Dermis microvascular lymphatic vessel endothelial cell (primary cell): Measurements from ENCODE around the gene CADM2. TPM values are rescaled to one million over a fixed set of nuclear protein-coding genes. Genes with fewer than 3 reads are reported as not detected.
A peak's percentile ranks its signal among the peaks of the same experiment; 100 is the strongest.
"Not testable (repeated sequence)": the region's sequence is repeated elsewhere in the genome, so short reads cannot be mapped to it uniquely, and the experiment has no call there.

ENCODE experiments used
- DNase-seq, 2 donors: peaks; one replicate each; pipeline versions ENCODE4 v3.0.0 to v3.0.0-alpha.2; 2010; ENCODE audit warnings: low read depth in 2 of 2
- total RNA-seq: library from RNA; depleted of rRNA; stranded (reverse); fragments of >200 nt; gene quantifications from 2 replicates; pipeline ENCODE4 v1.2.1, GENCODE V29; 2014

Gene CADM2
- total RNA-seq, 1 donor from 2014 or later: not detected

DNA sequence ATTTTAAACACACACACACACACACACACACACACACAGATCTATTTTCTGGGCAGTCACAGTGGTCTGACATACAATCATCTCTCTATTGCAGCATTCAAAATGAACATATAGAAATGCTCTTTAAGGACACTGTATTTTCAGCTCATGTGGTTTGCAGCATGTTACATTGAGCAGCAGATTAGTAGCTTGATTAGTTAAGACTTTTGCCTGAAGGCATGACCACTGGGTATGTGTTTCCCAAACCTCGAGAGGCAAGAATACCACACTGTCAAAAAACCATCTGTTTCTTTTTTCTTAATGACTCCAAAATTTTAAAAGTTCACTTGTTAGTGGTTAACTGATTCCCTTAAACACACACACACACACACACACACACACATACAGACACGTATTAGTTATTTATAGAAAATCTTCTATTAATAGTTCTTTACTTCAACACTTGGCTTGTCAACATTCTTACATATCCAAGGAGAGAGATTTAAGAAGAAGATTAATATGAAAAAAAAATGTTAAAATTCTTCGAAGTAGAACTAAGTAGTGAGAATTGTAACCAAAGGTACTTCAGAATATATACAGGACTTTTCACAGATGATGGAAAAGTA lies 518.2 kb downstream of the CADM2 start:
- DNase-seq: no peak

DNA sequence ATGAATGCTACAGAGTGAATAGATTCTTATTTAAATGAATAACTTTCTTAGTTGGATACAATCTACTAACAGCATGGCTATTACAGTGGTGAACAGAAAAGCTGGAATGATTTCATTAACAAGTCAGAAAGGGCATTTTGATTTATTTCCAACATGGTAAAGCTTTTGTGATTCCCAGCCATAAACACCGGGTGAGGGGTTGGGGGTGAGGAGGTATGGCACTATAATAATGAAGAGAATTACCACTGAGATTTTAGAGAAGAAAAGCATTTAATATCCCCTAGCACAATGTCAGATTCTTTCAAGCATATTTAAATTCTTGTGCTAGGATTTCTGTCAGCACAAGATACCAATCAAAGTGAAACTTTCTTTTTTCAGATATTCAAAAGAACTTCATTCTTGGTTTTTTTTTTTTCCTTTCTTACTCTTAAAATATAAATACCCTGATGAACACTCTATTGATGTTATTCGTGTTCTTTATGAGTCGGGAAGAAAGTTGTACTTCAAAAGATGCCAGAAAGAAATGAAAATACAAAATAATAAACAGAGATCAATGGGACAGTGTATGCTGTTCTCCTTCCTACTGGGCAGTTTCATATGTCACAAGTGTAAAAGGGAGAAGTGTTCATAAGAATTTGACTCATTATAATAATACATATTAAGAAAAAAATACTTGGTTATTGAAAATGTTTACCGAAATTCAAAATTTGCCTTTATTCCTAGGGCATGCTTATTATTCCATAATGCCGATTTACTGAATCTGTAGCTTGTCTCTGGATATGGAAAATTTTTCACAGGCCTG lies 522.8 kb downstream of the CADM2 start:
- no peak for DNase-seq

DNA sequence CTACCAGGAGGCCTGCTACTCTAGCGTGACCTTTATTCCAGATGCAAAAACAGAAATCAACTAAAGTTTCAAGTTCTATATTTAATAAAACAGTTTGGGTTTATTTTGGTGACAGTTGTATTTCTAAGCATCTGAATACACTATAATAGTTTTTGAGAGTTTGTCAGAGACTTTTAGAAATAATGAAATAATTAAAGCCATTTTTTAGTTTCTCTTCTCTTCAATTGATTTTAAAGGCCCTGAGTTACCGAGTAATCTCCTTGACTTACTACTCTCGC lies 523.4 kb downstream of the CADM2 start:
- DNase-seq: no peak

DNA sequence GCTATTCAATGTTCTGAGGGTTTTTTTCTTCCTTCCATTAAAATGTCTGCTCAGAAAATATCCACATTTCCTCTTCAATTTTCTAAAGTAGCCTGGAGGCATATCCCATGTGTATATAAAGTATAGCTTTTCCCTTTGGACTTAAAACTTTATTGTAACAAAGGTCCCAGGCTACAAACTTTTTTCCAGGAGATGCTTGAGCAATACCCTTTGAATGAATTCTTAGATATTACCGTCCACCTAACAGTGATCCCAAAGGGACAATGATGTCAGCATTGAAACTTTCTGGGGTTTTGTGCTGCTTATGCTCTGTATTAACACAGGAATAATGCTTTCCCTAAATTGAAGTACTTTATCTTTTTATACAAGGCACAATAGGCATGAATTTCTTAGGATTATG lies 525.2 kb downstream of the CADM2 start:
- no peak for DNase-seq

DNA sequence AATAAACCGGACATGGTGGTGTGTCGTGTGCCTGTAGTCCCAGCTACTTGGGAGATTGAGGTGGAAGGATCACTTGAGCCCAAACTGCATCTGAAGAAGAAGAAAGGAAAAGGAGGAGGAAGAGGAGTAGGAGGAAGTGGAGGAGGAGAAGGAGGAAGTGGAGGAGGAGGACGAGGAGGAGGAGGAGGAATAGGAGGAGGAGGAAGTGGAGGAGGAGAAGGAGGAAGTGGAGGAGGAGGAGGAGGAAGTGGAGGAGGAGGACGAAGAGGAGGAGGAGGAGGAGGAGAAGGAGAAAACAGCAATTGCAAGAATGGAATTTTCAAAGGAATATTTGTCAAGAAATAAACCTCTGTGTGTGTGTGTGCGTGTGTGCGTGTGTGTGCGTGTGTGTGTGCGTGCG lies 528.6 kb downstream of the CADM2 start:
- no peak for DNase-seq

DNA sequence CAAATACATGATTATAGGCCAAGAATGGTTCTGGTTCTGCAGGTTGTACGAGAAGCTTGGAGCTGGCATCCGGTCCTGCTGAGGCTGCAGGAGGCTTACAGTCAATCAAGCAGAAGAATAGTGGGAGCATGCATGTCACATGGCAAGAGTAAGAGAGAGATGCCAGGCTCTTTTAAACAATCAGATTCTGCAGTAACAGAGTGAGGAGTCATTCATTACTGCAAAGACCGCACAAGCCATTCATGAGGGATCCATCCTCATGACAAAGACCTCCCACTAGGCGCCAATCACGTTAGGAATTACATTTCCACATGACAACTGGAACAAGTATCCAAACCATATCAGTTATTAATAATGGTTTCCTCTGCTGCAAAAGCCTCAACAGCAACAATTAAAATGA lies 536.8 kb downstream of the CADM2 start:
- no peak for DNase-seq

DNA sequence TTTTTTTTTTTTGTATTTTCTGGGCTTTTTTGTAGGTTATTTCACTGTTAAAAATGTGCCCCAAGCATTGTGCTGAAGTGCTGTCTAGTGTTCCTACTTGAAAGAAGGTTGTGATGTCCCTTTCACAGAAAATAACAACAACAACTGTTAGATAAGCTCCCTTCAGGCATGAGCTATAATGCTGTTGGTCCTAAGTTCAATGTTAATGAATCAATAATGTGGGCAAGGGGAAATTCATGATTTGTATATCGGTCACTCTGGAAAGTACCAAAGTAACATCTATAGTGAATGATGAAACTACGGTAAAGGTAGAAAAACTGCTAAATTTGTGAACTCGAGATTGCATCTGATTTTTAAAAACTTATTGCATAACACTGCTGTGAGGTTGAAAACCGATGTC lies 539.4 kb downstream of the CADM2 start:
- no peak for DNase-seq

DNA sequence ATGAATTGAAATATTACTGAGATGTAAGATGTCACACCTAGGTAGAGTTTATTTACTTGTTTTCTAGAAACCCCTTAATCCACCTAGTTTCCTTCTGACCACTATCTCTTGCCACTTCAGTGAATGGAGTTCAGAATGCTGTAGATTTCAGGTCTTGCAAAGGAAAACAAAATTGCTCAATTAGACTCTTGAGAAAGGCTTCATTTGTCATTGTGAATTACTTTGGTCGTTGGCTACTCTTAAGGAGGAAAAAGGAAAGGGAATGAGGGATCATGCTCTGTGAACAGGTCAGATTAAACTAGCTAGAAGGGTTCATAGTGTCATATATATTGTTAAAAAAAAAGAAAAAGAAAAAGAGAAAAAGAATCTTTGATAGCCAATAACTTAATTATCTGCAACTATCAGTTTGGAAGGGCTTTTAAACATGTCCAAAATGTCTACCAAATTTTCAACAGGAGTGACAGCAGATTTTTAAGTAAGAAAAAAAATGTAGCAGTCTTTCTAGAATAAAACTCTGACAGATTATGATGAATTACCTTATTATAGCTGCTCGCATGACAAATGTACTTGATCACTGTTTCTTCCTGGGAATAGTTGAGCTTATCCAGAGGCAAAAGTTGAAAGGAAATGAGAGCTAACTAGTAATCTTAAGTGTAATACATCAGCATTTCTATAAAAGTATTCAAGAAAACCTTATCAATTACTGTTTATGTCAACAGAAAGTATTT lies 543.5 kb downstream of the CADM2 start:
- DNase-seq: no peak

DNA sequence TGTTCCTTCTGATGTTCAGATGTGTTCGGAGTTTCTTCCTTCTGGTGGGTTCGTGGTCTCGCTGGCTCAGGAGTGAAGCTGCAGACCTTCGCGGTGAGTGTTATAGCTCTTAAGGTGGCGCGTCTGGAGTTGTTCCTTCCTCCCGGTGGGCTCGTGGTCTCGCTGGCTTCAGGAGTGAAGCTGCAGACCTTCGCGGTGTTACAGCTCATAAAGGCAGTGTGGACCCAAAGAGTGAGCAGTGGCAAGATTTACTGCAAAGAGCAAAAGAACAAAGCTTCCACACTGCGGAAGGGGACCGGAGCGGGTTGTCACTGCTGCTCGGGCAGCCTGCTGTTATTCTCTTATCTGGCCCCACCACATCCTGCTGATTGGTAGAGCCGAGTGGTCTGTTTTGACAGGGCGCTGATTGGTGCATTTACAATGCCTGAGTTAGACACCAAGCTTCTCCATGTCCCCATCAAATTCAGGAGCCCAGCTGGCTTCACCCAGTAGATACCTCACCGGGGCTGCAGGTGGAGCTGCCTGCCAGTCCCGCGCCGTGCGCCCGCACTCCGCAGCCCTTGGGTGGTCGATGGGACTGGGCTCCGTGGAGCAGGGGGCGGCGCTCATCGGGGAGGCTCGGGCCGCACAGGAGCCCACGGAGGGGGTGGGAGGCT lies 545.5 kb downstream of the CADM2 start:
- not testable (repeated sequence) for DNase-seq

DNA sequence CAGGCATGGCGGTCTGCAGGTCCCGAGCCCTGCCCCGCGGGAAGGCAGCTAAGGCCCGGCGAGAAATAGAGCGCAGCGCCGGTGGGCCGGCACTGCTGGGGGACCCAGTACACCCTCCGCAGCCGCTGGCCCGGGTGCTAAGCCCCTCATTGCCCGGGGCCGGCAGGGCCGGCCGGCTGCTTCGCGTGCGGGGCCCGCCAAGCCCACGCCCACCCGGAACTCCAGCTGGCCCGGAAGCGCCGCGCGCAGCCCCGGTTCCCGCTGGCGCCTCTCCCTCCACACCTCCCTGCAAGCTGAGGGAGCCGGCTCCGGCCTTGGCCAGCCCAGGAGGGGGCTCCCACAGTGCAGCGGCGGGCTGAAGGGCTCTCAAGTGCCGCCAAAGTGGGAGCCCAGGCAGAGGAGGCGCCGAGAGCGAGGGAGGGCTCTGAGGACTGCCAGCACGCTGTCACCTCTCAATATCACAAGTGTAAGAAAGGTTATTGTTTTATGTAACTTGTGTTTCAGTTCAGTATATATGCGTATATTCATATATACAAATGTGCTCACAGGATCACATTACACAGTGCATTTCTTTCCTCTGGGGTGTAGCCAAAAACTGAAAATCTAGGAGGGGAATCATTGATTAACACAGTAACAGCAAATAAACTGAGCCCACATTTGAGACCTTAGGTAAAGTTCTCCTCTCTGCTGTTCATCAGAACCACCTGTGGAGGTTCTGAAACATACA lies 546.2 kb downstream of the CADM2 start:
- not testable (repeated sequence) for DNase-seq

DNA sequence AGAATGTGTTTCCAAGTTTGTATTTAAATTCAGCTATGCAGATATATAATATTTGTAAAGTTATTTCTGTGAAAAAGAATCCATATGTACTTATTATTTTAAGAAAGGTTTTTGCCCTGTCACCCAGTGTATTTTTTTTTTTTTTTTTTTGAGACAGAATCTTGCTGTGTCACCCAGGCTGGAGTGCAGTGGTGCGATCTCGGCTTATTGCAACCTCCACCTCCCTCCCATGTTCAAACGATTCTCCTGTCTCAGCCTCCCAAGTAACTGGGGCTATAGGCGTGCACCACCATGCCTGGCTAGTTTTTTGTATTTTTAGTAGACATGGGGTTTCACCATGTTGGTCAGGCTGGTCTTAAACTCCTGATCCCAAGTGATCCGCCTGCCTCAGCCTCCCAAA lies 548.3 kb downstream of the CADM2 start:
- DNase-seq: not testable (repeated sequence)

DNA sequence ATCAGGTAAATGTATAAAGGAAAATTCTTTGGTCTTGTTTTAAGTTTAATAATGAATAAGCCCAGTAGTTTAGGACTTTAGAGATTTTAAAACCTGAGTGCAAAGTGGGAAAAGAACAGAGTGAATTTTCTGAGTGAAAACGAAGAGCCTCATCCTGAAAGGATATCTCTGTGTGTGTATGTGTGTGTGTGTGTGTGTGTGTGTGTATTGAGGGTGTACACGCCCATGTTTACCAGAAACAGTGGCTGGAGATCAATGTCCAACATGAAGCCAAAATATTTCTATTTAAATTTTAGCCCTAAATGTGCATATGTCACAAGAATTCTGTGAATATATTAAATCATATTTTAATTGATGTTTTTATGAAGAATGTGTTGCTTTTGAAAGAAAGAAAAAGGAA lies 549.9 kb downstream of the CADM2 start:
- no peak for DNase-seq

DNA sequence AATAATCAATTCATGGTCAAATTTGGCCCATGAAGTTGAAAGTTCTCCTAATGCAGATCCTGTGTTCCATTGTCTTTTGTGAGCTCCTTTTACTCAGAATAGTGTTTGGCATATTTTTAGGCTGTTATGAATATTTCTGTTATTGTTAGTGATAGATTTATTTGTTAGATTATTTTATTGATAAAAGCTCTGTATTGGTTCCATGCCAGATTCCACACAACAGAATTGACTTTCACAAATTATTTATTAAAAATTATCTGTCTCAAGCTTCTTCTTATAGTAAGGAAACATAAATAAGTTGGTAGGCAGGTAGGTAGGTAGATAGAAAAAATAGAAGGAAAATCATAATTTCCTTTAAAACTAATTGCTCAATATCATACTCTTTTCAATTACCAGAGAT lies 557.4 kb downstream of the CADM2 start:
- no peak for DNase-seq

DNA sequence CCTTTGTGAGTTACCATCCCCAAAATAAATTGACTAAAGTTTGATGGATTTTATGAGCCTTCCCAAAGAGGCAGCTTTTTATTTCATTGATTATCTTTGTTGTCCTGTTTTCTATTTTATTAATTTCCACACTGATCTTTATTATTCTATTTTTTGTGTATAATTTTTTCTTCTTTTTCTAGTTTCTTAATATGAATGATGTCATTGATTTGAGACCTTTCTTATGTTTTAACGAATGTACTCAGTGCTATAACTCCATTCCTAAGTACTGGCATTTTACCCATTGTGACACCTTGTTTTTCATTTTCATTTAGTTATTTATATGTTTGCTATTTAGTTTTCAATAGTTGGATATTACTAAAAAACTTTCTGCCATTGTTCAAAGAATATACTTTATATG lies 565.3 kb downstream of the CADM2 start:
- no peak for DNase-seq

DNA sequence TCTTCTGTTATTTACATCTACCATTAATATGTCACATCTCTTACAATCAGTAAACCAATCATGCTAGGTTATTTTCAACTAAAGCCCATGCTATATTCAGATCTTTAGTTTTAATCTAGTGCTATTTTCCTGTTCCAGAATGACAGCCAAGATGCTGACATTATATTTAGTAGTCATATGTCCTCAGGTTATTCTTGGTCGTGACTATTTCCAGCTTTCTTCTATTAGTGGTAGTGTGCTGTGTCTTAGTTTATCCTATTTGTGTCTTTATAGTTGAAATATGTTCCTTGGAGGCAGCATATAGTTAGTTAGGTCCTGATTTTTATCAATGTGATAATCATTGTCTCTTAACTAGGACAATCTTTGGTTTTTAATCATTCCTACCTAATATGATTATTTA lies 566.5 kb downstream of the CADM2 start:
- no peak for DNase-seq

DNA sequence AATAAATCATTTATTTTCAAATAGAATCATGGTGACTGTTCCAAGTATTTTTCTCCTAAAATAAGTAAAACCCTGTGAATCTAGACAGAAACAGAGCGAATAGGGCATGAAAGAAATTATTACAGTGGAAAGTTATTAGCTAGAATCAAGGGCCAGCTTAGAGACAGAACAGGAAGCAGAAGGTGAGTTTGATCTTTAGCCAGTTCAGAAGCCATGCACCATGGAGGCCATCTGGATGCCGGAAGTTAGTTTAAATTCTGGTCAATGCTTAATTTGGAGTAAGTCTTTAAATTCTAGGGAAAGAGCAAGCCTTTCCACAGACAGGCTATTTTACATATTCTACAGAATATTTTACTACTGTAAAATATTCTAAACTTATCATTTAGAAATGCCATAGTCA lies 574.8 kb downstream of the CADM2 start:
- DNase-seq: no peak

DNA sequence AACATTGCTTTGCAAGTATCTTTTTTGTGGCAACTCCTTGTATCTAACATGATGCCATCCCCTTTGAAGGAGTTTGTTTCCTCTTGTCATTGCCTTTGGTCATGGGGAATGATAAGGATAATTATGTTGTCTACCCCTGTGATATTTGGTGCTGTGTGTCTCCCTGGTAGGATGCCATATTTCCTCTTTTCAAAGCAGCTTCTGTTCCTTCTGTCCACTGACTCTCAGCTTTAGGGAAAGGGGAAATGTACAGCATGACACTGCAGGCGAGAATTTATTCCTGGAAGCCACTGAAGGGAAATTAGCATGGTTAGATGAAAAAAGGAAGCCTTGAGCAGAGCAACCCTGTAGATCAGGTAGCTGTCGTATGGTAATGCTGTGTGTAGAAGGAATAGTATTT lies 576.7 kb downstream of the CADM2 start:
- DNase-seq: no peak

DNA sequence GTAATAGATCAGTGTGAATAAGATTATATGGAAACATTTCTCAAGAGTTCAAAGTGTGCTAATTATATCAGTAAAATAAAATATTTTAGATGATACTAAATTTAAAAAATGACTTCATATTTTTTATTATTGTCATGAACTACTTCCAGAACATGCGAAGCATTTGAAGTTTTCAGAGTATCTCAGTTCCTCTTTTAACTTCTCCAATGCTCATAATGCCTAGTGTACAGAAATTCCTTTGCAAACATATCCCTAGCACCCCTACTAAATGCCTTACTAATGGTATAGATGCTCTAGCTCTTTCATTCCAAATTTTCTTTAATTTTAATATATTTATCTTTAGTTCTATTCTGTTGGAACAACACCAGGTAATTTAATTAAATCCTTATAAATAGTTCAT lies 580.4 kb downstream of the CADM2 start:
- no peak for DNase-seq

DNA sequence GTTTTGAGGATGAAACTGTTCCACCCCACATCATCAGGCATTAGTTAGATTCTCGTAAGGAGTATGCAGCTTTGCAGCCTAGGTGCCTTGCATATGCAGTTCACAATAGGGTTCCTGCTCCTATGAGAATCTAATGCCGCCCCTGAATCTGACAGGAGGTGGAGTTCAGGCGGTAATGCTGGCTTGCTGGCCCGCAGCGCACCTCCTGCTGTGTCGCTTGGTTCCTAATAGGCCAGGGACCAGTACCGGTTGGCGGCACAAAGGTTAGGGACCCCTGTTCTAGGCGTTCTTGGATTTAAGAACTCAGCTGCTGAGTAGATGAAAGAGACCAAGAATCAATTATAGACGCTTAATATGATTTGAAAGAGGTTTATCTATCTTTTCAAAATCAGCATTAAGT lies 595.4 kb downstream of the CADM2 start:
- no peak for DNase-seq

DNA sequence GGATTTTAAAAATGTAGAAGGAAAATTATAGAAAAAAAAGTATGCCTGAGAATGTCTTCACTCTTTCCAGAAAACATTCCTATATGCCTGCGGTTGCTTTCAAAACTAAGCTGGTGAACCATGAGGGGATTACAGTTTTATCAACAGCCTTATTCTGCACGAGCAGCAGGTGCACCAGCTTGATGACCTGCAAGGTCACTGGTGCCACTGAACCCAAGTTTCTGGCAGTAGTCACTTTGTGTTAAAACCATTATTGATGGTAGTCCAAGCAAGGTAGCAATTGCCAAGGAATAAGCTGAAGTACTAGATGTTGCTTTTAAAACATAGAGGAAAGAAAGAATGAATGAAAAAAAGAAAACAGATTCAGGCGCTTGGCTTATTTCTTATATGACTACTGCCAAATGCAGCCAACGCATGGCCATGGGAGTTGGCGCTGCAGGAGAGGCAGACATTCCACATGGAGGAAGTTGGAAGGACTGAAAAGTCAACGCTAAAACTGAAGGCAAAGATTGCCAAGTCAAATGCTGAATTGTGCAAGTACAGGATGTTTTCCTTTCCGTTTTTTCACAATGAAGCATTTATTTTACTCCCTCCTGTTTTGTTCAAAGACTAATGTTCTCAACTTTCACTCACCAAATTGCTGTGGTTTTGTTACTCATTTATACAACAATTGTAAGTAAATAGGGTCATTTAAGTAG lies 601.4 kb downstream of the CADM2 start:
- DNase-seq: peak; percentile 19 to 67

DNA sequence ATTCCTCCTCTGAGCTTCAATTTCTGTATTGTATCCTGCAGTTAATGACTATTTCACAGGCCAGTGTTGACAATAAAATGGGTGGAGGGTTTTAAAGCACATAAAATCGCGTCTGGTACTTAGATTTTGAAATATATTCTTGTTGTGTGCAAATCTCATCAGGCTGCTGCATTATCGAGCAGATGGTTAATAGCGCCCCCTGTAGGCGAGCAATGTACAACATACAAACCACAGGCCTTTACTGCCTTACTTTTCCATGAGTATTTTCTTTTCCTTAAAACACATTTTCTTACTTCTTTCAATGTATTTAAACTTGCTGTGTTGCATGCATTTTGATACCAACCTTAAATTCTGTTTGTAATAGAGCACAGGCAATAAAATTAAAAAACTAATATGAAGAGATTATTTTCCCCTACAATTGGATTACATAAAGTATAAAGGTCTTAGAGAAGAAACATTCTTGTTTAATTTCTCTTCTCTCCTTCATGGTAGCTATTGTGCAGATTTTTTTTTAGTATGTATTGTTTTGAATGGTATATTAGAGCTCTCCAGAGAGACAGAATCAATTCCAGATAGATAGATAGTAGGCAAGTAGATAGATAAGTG lies 608.4 kb downstream of the CADM2 start:
- DNase-seq: peak; percentile 4 to 44
